ENCODE results near the gene ZNF540.
"Not testable (repeated sequence)": the region's sequence is repeated elsewhere in the genome, so short reads cannot be mapped to it uniquely, and the experiment has no call there.

The ZNF540 gene

DNA sequence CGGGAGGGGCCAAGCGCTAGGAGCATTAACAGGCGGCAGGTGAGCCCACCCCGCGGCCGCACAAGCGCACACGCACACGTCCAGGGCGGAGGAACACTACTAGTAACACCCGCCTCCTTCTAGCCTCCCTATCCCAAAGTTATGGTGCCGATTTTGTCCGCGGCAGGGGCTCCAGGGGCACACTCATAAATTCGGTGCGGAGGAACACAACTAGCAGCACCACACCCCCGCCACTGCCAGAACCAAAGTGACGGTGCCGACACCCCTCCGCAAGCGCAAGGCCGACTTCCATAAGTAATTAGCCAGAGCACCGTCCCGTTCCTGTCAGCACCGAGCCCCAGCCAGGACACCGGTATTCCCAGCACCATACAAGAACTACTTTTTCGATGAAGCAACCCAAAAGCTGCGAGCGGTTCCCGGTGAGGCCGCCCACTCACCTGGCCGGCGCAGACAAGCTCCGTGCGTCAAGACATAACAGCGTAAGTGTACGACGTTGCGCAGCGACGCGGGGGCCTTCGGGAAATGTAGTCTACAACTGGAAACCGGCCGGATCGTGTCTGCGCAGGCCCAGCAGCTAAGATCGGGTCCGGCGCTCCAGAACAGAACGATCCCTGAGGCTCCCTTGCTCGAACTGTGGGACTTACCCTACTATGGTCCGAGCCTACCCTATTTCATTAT is at the start of gene ZNF540, which contains the start of gene ZNF571:
Gene ZNF540 (plus strand): TSS at position 573 of the 678 bp plus-strand sequence. CDS start 3,572 bp downstream, outside the sequence.
Gene ZNF571 (minus strand): TSS at position 489 of the 678 bp plus-strand sequence. CDS start 8,116 bp downstream, outside the sequence.
- DNase-seq: peak; percentile 92 to 93

DNA sequence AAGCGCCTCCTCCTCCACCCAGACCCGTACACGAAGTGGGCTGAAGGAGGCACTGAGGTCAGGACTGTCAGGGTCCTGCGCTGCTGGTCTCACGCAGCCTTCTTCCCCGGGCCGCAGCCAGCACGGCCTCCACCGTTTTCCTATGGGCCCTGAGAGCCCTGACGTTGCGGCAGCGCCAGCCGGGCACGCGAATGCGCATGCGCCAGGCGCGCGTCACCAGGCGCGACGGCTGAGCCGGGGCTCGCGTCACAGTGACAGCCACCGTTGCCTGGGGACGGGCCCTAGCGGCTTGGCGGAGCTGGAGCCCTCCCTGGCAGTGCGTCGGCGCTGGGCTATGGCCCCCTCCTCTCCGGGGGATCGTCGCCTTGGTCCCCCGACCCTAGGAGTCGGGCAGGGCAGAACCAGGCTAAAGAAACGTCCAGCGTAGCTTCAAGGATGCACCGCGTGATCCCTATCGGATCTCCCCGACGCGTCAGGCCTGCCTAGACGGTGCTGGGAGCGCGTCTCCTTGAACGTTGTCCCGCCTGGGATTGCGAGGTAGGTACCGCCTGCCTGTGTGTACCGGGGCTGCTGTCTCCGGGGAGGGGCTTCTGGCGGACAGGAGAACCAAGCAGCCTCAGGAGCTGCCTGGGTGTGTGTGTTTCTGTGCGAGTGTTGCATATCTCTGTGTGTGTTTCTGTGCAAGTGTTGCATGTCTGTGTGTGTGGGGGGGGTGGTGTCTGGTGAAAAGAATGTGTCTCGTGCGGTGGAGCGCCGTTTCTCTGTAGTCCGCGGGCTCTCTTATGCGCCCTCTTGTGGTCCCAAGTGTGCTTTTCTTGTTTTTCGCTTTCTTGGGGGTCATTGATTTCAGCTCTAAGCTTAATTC is 43.3 kb upstream of the ZNF540 start:
- DNase-seq: peak; percentile 66 to 70

DNA sequence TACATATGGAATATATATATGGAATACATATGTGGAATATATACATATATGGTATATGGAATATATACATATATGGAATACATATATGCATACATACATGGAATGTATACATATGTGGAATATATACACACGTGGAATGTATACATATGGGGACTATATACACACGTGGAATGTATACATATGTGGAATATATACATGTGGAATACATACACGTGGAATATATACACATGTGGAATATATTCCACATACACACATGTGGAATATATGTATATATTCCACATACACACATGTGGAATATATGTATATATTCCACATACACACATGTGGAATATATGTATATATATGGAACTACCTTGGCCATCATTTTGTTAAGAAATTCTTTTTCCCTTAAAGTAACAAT is 31.2 kb upstream of the ZNF540 start:
- DNase-seq: no peak

DNA sequence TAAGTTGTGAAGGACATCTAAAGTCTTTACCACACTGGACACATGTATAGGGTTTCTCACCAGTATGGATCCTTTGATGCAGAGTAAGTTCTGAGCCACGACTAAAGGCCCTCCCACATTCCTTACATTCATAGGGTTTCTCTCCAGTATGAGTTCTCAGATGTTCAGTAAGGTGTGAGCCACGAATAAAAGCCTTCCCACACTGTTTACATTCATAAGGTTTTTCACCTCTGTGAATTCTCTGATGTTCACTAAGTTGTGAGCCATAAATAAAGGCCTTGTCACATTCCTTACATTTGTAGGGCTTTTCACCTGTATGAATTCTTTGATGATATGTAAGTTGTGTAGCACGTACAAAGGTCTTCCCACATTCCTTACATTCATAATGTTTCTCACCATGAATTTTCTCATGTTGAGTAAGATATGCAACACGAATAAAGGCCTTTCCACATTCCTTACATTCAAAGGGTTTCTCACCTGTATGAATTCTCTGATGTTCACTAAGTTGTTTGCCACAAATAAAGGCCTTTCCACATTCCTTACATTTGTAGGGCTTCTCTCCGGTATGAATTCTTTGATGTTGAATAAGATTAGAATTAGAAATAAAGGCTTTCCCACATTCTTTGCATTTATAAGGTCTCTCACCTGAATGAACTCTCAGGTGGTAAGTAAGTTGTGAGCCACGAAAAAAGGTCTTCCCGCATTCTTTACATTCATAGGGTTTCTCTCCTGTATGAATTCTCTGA is 29.9 kb upstream of the ZNF540 start:
- no peak for DNase-seq

DNA sequence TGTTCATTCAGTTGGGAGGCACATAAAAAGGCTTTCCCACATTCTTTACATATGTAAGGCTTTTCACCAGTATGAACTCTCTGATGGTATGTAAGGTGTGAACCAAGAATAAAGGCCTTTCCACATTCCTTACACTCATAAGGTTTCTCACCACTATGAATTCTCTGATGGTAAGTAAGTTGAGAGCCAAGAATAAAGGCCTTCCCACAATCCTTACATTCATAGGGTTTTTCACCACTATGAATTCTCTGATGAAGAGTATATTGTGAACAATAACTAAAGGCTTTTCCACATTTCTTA is 29.4 kb upstream of the ZNF540 start:
- no peak for DNase-seq

DNA sequence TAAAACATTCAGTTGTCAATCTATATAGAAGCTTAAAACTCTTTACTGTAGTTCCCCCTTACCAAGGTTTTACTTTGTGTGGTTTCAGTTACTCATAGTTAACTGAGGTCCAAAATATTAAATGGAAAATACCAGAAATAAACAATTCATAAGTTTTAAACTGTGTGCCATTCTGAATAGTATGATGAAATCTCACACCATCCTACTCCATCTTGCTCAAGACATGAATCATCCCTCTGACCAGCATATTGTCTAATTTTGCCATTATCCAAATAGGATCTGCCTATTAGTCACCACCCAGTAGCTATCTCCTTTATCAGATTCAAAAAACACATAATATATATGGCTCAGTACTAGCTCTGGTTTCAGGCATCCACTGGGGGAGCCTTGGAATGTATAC is 22.5 kb upstream of the ZNF540 start:
- no peak for DNase-seq

DNA sequence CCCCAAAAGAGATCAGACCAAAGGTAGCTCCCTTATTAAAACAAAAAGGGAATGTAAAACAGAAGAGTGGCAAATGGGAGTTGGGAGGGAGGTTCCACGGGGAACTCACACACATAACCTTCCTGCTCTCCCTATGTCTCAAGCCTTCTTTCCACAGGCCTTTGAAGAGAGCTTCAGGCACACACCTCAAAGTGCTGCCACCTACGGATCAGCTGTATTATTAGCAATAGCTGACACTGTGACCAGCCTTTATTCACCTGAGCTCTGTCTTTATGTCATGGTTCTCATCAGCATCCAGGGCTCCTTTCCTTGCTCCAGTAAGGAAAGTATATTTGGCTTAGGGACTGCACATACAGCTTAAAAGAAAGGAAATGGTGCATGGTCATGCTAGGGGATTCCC is 11.3 kb upstream of the ZNF540 start:
- no peak for DNase-seq

DNA sequence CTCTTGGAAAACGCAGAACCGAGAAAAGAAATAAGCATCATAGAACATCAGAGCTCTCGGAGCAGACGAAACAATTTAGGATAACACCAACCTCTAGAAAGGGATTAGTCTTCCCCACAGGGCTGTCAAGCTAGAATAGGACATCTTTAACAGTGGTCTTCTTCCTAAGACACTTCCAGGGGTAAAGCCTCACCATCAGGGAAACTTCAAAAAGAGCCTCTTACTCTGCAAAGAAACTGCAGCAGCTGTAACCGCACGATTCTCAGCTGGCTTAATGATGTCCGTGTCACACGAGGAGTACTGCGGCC is 726 bp upstream of the ZNF540 start:
- no peak for DNase-seq

DNA sequence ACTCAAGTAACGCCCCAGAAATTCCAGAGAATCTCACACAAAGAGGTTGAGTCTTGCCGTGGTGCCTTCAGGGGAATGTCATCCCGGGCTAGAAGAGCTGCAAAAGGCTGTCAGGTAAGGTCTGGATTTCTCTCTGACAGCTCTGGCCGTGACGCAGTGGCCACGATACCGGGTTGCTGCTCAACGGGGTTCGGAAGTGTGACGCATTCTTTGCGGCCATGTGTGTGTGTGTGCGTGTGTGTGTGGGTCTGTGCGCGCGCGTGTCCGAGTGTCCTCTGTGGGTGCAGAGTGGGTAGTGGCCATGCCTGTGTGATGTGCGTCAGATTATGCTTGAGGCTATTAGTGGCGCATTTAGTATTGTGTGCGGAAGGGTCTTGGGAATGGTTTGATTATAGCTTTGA is 306 bp downstream of the ZNF540 start:
- DNase-seq: no peak

DNA sequence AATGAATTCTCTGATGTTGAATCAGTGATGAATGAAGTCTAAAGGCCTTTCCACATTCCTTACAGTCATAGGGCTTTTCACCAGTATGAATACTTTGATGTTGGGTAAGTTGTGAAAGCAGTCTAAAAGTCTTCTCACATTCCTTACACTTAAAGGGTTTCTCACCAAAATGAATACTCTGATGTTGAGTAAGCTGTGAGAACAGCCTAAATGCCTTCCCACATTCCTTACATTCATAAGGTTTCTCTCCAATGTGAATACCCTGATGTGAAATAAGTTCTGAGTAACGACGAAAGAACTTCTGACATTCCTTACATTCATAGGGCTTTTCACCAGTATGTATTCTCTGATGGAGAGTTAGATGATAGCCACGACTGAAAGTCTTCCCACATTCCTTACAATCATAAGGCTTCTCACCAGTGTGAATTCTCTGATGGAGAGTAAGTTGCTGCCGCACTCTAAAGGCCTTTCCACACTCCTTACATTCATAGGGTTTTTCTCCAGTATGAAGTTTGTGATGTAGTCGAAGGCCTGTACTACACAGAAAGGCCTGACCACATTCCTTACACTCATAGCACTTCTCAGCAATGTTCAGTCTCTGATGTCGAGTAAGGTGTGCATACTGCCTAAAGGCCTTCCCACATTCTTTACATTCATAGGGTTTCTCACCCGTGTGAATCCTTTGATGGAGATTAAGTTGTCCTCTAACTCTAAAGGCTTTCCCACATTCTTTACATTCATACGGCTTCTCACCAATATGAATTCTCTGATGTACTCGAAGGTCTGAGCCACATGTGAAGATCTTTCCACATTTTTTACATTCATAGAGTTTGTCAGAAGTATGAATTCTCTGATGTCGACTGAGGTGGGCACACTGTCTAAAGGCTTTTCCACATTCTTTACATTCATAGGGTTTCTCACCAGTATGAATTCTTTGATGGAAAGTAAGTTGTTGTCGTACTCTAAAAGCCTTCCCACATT is 40.7 kb downstream of the ZNF540 start:
- DNase-seq: no peak

DNA sequence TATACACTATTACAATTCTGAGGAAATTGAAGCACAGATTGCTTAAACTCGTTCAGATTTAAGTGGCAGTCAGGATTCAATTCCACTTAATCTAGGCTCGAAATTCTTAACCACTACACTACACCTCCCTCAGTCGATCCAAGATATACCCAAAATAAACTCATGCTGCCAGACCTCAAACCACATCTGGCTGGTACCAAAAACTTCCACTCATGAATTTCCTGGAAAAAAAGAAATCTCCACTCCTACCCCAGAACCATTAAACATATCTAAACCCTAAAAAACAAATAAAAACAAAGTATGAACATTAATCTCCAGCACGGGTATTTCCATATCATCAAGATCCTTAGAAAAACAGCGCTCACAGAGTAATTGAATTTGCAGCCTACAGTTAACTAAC is 59.4 kb downstream of the ZNF540 start:
- DNase-seq: no peak

DNA sequence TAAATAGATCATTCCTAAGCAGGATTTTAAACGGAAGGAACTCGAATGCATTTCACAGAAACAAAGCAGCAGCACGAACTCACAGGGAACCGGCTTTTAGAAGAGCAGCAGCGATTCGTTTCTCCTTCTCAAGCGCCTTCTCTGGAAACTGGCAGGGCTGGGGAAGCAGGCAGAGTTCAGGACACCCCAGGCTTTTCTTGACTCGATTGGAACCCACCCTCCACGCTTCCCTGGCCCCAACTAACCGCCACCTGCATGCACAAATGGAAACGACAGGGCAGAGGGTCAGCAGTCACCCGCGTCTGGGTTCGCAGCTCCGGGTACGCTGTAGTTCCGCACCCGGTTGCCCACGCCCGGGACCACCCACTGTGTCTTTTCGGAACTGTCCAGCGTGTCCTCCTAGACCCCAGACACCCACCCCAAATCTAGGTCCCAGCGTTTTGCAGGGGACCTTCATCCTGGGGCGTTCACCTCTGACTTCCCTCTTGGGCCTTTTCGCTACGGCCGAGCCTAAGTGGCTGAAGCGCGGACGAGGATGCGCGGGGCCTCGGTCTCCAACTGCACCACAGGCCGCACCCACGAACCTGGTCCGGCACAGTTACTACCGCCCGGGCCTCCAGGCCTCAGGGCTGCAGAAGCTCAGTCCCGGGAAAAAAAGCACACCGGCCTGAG is 60.1 kb downstream of the ZNF540 start:
- peak in 1 of 2 experiments; percentile 61 for DNase-seq

DNA sequence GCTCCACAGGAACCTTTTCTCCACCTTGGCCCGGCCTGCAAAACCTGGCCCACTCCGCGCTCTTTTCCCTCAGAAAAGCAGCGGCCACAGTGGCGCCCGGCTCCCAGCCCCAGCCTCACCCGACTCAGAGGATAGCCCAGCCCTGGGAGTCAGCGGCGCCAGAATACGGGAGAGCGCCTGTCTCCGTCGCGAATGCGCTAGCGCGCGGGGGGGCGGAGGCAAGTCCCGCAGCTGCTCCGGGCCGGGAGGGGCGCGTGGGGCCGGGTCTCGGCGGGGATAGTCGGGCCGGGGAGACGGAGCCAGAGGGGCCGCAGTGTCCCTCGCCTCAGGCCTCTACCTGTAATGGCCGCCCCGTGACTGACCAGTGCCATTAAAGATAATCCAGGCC is 60.6 kb downstream of the ZNF540 start, which contains the start of gene ZFP30:
Gene ZFP30 (minus strand): TSS at position 165 of the 388 bp plus-strand sequence. CDS start 7,643 bp downstream, outside the sequence.
- DNase-seq: peak; percentile 80 to 84

DNA sequence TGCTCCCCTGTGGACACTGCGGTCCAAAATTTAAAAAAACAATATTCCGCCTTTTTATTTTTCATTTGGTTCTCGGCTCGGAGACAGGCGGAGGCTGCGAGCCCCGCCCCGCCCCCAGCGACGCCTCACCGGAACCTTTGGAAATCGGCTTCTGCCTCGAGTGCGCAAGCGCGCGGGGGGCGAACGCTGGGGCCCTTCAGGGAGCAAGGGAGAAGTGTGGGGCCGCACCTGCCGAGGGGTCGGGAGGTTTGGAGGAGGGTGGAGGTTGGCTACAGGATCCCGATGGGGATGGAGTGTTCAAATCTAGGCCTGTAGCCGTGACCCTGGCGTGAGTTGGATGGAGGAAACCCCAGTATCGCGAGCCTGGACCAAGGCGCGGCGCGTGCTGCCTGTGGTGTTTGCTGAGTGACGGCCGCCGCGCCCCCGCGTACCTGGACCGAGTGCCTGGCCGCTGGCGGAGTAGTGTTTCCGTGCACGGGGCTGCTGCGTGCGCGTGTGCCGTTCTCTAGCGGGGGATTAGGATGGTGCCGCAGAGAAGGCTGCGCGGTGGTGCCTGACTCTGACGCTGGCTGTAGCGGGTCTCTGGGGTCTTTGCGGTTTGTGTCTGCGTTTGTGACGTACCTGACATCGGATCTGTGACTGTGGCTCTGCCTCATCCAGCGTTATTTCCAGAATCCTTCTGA is 61.2 kb downstream of the ZNF540 start:
- DNase-seq: peak; percentile 88 to 90

DNA sequence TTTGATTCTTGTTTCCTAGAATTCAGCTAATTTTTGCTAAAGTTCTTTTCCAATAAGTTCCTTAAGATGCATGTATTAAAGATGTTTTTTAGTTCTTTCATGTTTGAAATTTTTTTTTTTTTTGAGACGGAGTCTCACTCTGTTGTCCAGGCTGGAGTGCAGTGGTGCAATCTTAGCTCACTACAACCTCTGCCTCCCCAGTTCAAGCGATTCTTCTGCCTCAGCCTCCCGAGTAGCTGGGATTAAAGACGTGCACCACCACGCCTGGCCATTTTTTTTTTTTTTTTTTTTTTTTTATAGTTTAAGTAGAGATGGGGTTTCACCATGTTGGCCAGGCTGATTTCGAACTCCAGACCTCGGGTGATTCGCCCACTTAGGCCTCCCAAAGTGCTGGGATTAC is 62.5 kb downstream of the ZNF540 start:
- DNase-seq: not testable (repeated sequence)
